Measurements from ENCODE around the gene SLC6A3. TPM values are rescaled to one million over a fixed set of nuclear protein-coding genes. Genes with fewer than 3 reads are reported as not detected.

The SLC6A3 gene
- total and polyA plus RNA-seq, 2 donors (not counting 1 experiment from before 2014, with no cell fraction given) = 0.01 to 0.15 TPM

- H3K36me3 ChIP-seq (replicated peaks in 1 of 2; ENCODE audit: control extremely low read depth in 1 of 2, control insufficient read depth in 1 of 2, extremely low read depth in 1 of 2, insufficient read depth in 2 of 2, low read length in 1 of 2) = no peaks in the 10 kb centered on the region
- WGBS (ENCODE audit: insufficient coverage) = 16% methylated on average over 28 of the region's 34 CpGs
- H3K79me2 ChIP-seq (ENCODE audit: control insufficient read depth, insufficient read depth, low read length) = no peaks in the 10 kb centered on the region
- no peaks in the 10 kb centered on the region for H3K9me3 Mint-ChIP-seq (ENCODE audit: insufficient read depth)
- no peak overlapping the region for H3K27ac ChIP-seq (ENCODE audit: low read length in 2 of 2)
- DNase-seq (peak; percentile 83), ATAC-seq (ENCODE audit: low read depth) (peak; percentile 93)
- H3K9ac ChIP-seq (ENCODE audit: low read length) = peak overlapping the region; percentile 43
- peaks cover 22% of the 10 kb centered on the region for H3K4me1 Mint-ChIP-seq
- no peaks in the 10 kb centered on the region for H3K27me3 ChIP-seq (replicated peaks in 1 of 4; ENCODE audit: control extremely low read depth in 1 of 4, control insufficient read depth in 3 of 4, insufficient read depth in 4 of 4, low read length in 3 of 4)
- peaks cover 5 to 12% of the 10 kb centered on the region in 2 donors for H3K4me1 ChIP-seq (ENCODE audit: control insufficient read depth in 2 of 2, insufficient read depth in 2 of 2, low read length in 2 of 2)
- no peaks in the 10 kb centered on the region for H3K27me3 Mint-ChIP-seq
- peak overlapping the region; percentile 85 for H3K4me3 Mint-ChIP-seq
- POLR2A ChIA-PET = interaction anchor here (0.7 to 1.2 kb wide), 3 partner anchors 8 to 126 kb away, joined by 3 to 7 read pairs (median 3); no protein-coding TSS in a partner anchor
- peak overlapping the region in 4 of 5 experiments; percentile 21 to 56 (median 39) for H3K4me3 ChIP-seq (ENCODE audit: control extremely low read depth in 1 of 5, extremely low read depth in 1 of 5, insufficient read depth in 1 of 5, low read depth in 2 of 5, low read length in 4 of 5)
- peaks cover 0 to 11% (median 3%) of the 10 kb centered on the region in 3 donors for H3K9me3 ChIP-seq (ENCODE audit: control extremely low read depth in 1 of 3, control insufficient read depth in 2 of 3, insufficient read depth in 1 of 3, low read length in 2 of 3)
- H3K4me2 ChIP-seq (replicated peaks; ENCODE audit: low read depth, low read length, poor library complexity, severe bottlenecking) = peak overlapping the region; percentile 72
- H3K27ac Mint-ChIP-seq = peak overlapping the region; percentile 74
- H2AFZ ChIP-seq (ENCODE audit: insufficient read depth, low read depth, low read length, poor library complexity, severe bottlenecking) = peak overlapping the region; percentile 71
- CTCF ChIA-PET = interaction anchor here (0.7 to 3.5 kb wide), 25 partner anchors 10 to 265 kb away, joined by 3 to 38 read pairs (median 4); partner anchors contain the start of gene CLPTM1L
- H4K20me1 ChIP-seq (ENCODE audit: control insufficient read depth, insufficient read depth, low read length, poor library complexity, severe bottlenecking) = no peaks in the 10 kb centered on the region
- intact Hi-C loops (cut with micrococcal nuclease) = loop anchor here (1.0 to 10.0 kb wide), 3 partner anchors 105 to 261 kb away; no protein-coding TSS in a partner anchor
- TF ChIP-seq EZH2 (IDR thresholded peaks at IDR 0.05; ENCODE audit: borderline replicate concordance, insufficient read depth, low read depth, low read length, poor library complexity, severe bottlenecking) (no peak), CTCF (IDR thresholded peaks at IDR 0.05) (peak; percentile 96)
Measured at GRCh38 chr5:1380011-1380817, 65.0 kb downstream of the SLC6A3 start.

All from B cell (primary cell).